Measurements from ENCODE around the gene KCTD19.

The KCTD19 gene

GRCh38 chr16:67257486-67258160 is 68.9 kb downstream of the KCTD19 start:
- no peak for DNase-seq

DNA sequence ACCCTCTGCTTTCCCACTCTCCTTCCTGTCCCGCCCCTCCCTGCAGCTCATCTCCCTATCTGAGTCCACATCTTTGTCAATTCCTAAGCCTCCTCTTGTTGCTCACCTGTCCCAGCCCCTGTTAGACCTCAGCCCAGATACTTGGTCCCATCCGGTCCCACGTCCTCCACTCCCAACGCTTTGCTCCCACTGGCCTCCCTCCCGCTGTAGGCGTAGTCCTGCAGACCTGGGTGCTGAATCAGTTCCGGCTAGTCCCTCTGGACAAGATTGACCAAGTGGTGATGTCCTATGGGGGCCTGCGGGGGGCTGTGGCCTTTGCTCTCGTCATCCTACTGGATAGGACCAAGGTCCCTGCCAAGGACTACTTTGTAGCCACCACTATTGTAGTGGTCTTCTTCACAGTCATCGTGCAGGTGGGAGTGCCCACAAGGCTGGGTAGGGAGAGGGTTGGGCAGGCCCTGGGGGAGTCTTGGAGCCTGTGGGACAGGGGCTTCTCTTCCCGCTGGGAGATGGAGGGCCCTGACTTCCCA is 69.8 kb downstream of the KCTD19 start:
- DNase-seq, result no peak

GRCh38 chr16:67255553-67256221 is 70.9 kb downstream of the KCTD19 start:
- no peak for DNase-seq

GRCh38 chr16:67254801-67255552 is 71.6 kb downstream of the KCTD19 start:
- no peak for DNase-seq

- DNase-seq, result no peak
These were observed 73.7 kb downstream of the KCTD19 start for GRCh38 chr16:67252609-67253497.

DNA sequence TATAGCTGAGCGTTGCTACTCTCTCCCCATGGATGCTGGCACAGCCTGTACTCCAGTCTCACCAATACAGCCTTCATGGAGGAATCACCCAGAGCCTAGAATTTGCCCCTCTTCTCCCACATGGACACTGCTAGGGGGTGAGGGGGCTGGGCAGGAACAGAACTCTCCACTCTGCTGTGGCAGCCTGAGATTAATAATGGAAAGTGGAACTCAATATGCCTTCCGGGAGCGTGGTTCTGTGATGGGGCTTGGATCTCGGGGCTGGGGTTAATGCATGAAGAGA is 76.6 kb downstream of the KCTD19 start:
- DNase-seq, result no peak

GRCh38 chr16:67249178-67250044 is 77.1 kb downstream of the KCTD19 start:
- no peak for DNase-seq

DNA sequence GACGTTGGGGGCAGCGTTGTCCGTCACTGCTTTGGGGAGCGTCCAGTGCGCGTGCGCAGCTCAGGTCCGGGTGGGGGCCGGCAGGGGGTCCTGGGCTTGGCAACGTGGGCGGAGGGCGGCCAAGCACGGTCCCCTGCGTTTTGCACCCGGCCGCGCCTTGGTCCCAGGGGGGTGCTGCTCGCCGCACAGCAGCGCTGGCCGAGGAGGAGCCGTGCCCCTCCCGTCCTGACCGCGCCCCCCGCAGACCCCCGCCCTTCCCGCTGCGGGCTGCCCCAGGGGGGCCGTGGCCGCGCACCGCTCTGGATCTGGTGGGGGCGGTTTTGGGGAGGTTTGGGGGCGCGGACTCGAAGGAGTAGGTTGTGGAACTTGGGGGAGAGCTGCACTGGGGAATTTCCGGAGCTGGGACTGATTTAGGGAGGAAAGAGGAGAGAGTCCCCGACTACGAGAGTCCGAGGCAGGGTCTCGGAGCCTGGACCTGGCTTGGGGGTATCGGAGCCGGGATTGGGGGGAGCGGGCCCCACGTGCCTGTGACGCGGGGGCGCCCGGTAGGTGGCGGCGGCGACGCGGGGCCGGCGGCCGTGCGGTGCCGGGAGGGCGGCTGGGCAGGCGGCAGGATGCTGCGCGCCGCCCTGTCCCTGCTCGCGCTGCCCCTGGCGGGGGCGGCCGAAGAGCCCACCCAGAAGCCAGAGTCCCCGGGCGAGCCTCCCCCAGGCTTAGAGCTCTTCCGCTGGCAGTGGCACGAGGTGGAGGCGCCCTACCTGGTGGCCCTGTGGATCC is 78.0 kb downstream of the KCTD19 start, which contains the start of gene SLC9A5:
Gene SLC9A5, plus strand, starts transcription at position 579 of the 777 bp plus-strand sequence. Its CDS starts 36 bp downstream, at position 615.
- DNase-seq, result no peak

GRCh38 chr16:67248073-67248400 is 78.5 kb downstream of the KCTD19 start:
- peak in 1 of 2 experiments; percentile 28 for DNase-seq

DNA sequence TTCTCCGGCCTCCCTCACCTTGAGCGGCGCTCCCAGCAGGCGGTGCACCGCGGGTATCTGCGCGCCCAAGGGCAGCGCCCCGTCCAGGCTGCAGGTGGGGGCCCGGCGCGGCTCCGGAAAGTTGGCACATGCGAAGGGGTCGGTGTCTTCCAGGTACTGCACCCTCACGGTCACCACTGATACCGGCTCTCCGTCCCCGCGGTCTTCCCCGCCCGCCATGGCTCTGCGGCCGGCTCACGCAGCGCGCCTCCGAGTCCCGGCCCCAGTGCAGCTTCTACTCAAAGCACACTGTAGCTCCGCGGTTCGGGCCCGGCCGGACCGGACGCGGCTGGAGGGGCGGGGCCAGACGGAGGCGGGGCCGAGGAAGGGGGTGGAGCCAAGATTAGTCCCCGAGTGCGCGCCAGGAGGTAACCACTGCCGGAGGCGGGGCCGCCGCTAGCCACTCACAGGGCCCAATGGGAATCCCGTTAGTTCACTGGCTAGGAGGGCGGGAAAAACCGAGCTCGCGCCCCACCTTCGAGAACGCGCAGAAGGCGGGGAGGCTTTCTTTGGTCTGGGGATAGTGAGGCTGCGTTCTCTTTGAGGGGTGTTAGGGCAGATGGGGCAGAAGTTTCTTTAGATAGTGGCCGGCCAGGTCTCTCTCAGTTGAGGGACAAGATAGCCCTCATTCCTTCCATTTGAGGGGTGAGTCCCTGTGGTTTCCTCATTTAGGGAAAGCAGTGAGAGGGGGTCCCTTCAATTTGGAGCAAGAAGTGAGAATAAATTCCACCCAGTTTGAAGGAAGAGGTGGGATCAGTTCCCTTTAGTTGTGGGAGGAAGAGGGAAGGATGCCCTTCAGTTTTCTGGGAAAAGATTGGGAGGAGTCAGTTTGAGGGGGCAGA is 79.1 kb downstream of the KCTD19 start, which contains the start of gene FHOD1:
Gene FHOD1, minus strand, starts transcription at position 290 of the 881 bp plus-strand sequence. Its CDS starts 71 bp downstream, at position 219.
- DNase-seq, result peak; percentile 90 to 94

DNA sequence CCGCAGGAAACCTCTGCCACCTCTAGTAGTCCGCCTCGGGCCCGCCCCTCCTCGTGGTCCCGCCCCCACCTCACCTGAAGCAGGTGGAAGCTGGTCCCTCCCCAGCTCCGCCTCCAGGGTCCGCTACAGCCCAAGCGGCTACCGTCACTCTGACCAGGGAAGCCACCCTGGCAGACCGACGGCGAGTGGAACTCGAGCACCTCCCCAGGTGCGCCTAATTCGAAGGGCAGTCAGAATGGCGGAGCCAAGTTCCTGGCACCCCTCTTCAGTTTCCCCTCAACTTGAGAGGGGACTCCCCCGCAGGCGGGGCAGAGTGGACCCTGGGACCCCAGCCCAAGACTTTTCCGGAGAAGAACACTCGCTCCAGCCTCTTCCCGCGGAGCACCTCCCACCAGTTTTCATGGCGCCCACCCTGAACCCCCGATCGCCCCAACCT is 79.8 kb downstream of the KCTD19 start:
- DNase-seq, result no peak

- DNase-seq, result peak; percentile 42 to 76
These were observed 80.3 kb downstream of the KCTD19 start for GRCh38 chr16:67246081-67246755.

DNA sequence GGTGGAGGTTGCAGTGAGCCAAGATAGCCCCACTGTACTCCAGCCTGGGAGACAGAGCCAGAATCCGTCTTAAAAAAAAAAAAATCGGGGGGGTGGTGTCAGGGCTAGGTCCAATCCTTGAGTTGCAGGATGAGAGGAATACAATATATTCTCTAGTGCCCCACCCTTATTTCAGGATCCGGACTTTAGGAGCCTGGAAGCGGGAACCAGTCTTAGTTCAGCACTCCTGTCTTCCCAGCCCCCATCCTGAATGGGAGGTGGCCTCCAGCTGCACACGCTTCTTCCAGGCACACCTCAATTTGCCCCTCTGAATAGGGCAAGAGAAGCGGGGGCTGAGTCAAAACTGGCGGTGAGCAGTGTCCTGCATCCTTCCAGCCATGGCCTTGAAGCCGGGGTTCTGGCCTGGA is 80.9 kb downstream of the KCTD19 start:
- no peak for DNase-seq

GRCh38 chr16:67245186-67245585 is 81.4 kb downstream of the KCTD19 start:
- no peak for DNase-seq

- DNase-seq, result peak; percentile 79 to 84
These were observed 82.0 kb downstream of the KCTD19 start for GRCh38 chr16:67244387-67245185.

DNA sequence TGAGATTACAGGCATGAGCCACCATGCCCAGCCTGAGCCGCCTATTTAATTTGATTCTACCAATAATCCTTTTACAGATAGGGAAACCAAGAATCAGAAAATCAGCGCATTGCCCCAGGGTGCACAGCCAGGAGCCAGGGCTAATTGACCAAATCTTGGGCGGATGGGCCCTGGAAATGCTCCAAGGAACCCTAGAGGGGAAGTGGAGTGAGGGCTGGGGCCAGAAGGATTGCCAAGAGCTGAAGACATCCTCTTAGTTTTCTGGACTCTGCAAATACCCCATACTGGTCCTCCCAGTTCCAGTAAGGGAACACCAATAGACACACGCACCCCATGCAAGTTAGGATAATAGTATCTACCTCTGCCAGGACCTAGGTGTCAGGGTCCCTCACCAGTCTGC is 83.1 kb downstream of the KCTD19 start:
- no peak for DNase-seq

DNA sequence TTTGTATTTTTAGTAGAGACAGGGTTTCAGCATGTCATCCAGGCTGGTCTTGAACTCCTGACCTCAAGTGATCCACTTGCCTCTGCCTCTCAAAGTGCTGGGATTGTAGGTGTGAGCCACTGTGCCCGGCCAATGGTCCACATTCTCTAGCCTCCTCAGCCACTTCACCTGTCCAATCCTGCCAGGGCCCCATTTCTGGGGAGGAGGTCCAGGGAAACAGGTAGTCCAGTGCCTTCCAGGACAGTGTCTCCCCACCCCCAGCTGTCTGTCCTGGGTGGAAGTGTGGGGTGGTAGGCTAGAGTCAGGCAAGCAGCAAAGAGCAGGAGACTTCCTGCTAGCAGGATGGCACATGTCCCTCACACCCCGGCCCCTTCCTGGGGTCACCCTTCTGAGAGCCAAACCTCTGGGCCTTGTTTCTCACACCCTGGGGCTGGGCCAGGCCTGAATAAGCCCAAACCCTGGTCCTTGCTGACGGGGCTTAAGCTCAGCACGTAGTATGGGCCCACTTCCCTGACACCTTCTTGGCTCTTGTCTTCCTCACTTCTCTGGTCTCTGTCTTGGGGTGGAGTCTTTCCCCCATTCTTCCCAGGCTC is 84.3 kb downstream of the KCTD19 start:
- no peak for DNase-seq

All from SW 1271 (cell line).